SU-DHL-6 (cell line): ENCODE results near the gene RMDN3.

Experiments
- H2AFZ ChIP-seq: fragments of 200-600 bp; sonication (generic); 2 replicates; pipeline ENCODE4 v1.6.1; 2014; ENCODE audit warnings: low read depth, mild to moderate bottlenecking, moderate library complexity, mixed read lengths, antibody characterized with exemption, low read length; ENCODE audit not compliant: severe bottlenecking
- H3F3A ChIP-seq: fragments of 200-600 bp; shearing (Covaris generic); 2 replicates; pipeline ENCODE4 v1.6.0; 2016; ENCODE audit warnings: antibody characterized with exemption, mild to moderate bottlenecking; ENCODE audit not compliant: insufficient read depth
- H3K27ac ChIP-seq: fragments of 200-600 bp; sonication (generic); 2 replicates; pipeline ENCODE4 v1.5.1; 2016; ENCODE audit warnings: low read depth, mild to moderate bottlenecking, low read length, moderate library complexity, mixed read lengths
- H3K27me3 ChIP-seq: fragments of 200-600 bp; sonication (generic), shearing (Covaris generic); 2 replicates; pipeline ENCODE4 v1.6.0; 2014; ENCODE audit warnings: mild to moderate bottlenecking, low read length
- H3K36me3 ChIP-seq: fragments of 200-600 bp; sonication (generic); 2 replicates; pipeline ENCODE4 v1.6.1; 2014; ENCODE audit warnings: mild to moderate bottlenecking, low read length, mixed read lengths
- H3K4me2 ChIP-seq: fragments of 300-600, 200-600 bp; shearing (Covaris generic), sonication (generic); 2 replicates; pipeline ENCODE4 v1.6.0; 2014; ENCODE audit warnings: low read length, low read depth, mild to moderate bottlenecking; ENCODE audit not compliant: poor library complexity, severe bottlenecking
- H3K4me3 ChIP-seq: fragments of 200-600 bp; sonication (generic); 2 replicates; pipeline ENCODE4 v1.5.1; 2014; ENCODE audit warnings: antibody characterized with exemption, low read length, mild to moderate bottlenecking, mixed read lengths; ENCODE audit not compliant: insufficient read depth, poor library complexity, severe bottlenecking
- H3K79me2 ChIP-seq: fragments of 200-600 bp; sonication (generic); 2 replicates; pipeline ENCODE4 v1.6.1; 2014; ENCODE audit warnings: mild to moderate bottlenecking, low read length, moderate library complexity; ENCODE audit not compliant: insufficient read depth
- H3K9ac ChIP-seq: fragments of 200-600 bp; sonication (generic); 2 replicates; pipeline ENCODE4 v1.7.0; 2014; ENCODE audit warnings: mild to moderate bottlenecking, low read length
- H3K9me2 ChIP-seq: fragments of 200-600 bp; sonication (generic); replicated peaks from 2 replicates; pipeline ENCODE4 v1.6.1; 2014; ENCODE audit warnings: low read length; ENCODE audit not compliant: insufficient read depth
- H3K9me3 ChIP-seq: fragments of 200-600 bp; sonication (generic); 2 replicates; pipeline ENCODE4 v1.6.1; 2014; ENCODE audit warnings: low read length, mixed read lengths; ENCODE audit not compliant: insufficient read depth
- H4K20me1 ChIP-seq: fragments of 200-600 bp; sonication (generic); 2 replicates; pipeline ENCODE4 v1.6.1; 2014; ENCODE audit warnings: low read depth, mild to moderate bottlenecking, antibody characterized with exemption, low read length, moderate library complexity, mixed read lengths
- CTCF ChIP-seq: fragments of 200-600 bp; sonication (generic); IDR thresholded peaks from one replicate; pipeline ENCODE4 v1.5.1; 2017; ENCODE audit warnings: antibody characterized with exemption, mild to moderate bottlenecking, low read length, moderate library complexity; ENCODE audit not compliant: insufficient read depth, poor library complexity, severe bottlenecking
- EZH2phosphoT487 ChIP-seq: fragments of 200-600 bp; sonication (generic), shearing (Covaris generic); conservative IDR thresholded peaks from 2 replicates; pipeline ENCODE4 v1.6.1; 2018; ENCODE audit warnings: mild to moderate bottlenecking, antibody characterized with exemption, low read length, moderate library complexity, mixed read lengths

RMDN3 gene

DNA sequence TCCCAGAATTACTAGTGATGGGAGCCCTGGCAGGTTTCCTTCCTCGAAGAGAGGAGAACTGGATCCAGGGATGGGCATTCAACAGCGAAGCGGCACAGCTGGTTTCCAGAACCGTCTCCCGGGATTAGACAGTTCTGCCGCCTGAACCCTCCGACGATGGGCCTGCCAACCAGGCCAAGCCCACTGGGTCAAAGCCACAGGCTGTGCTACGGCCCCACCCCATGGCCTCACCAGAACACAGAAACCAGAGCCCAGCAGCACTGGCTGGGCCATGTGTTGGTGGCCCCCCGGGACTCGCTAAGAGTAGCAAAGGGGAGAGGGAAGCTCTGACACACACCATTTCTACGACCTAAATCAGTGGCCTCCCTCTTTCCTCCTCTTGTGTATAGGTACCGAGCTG lies 17.0 kb upstream of the RMDN3 start:
- TF ChIP-seq EZH2phosphoT487 = no peak
- no peak for TF ChIP-seq CTCF
- no peaks in the 10 kb centered on the region for H3K27me3 ChIP-seq
- H3K36me3 ChIP-seq = no peaks in the 10 kb centered on the region
- H3K9me2 ChIP-seq = no peaks in the 10 kb centered on the region
- peak overlapping the region; percentile 24; the same call in 1 of the 2 replicates for H3K27ac ChIP-seq
- H3F3A ChIP-seq = peaks cover 26% of the 10 kb centered on the region
- no peak overlapping the region for H3K9ac ChIP-seq
- H3K4me3 ChIP-seq = no peak overlapping the region
- no peaks in the 10 kb centered on the region for H3K79me2 ChIP-seq
- no peaks in the 10 kb centered on the region for H3K9me3 ChIP-seq
- no peak overlapping the region for H3K4me2 ChIP-seq
- H4K20me1 ChIP-seq = no peaks in the 10 kb centered on the region
- H2AFZ ChIP-seq = no peak overlapping the region

DNA sequence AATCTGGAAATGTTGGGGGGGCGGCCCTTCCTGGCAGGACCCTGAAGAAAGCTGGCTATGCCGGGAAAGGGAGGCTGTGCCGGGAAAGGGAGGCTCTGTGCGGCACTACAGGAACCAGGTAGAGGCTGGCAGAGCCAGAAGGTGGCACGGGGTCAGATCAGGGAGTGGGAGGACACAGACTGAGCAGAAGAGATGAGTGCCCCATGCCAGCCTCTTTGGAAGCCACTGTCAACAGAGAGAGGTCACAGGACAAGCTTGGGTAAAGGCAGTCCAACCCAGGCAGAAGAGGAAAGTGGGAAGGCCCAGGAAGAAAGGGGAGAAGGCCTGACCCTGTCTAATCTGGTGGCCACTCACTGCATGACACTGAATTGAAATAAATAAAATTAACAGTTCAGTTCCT lies 16.2 kb upstream of the RMDN3 start:
- no peaks in the 10 kb centered on the region for H3K79me2 ChIP-seq
- no peaks in the 10 kb centered on the region for H3K27me3 ChIP-seq
- no peak for TF ChIP-seq EZH2phosphoT487
- no peaks in the 10 kb centered on the region for H3K9me2 ChIP-seq
- H3F3A ChIP-seq = peaks cover 29% of the 10 kb centered on the region
- H4K20me1 ChIP-seq = no peaks in the 10 kb centered on the region
- H3K4me3 ChIP-seq = no peak overlapping the region
- H3K36me3 ChIP-seq = no peaks in the 10 kb centered on the region
- no peak overlapping the region for H3K4me2 ChIP-seq
- H2AFZ ChIP-seq = no peak overlapping the region
- no peaks in the 10 kb centered on the region for H3K9me3 ChIP-seq
- H3K9ac ChIP-seq = peak overlapping the region; percentile 59; the same call in 1 of the 2 replicates
- peak overlapping the region; percentile 97 for H3K27ac ChIP-seq

GRCh38 chr15:40770147-40770721 lies 15.2 kb upstream of the RMDN3 start:
- H3F3A ChIP-seq = peaks cover 37% of the 10 kb centered on the region

More at GRCh38 chr15:40770147-40770721, 15.2 kb upstream of the RMDN3 start:
- H3K9ac ChIP-seq = peak overlapping the region; percentile 59
- H3K36me3 ChIP-seq = no peaks in the 10 kb centered on the region
- H3K9me2 ChIP-seq = no peaks in the 10 kb centered on the region
- TF ChIP-seq EZH2phosphoT487 = no peak
- no peak for TF ChIP-seq CTCF
- peak overlapping the region; percentile 17 for H3K4me3 ChIP-seq
- H3K4me2 ChIP-seq = peak overlapping the region; percentile 62
- no peaks in the 10 kb centered on the region for H3K9me3 ChIP-seq
- peak overlapping the region; percentile 97 for H3K27ac ChIP-seq
- H4K20me1 ChIP-seq = no peaks in the 10 kb centered on the region
- H2AFZ ChIP-seq = no peak overlapping the region
- no peaks in the 10 kb centered on the region for H3K27me3 ChIP-seq
- H3K79me2 ChIP-seq = no peaks in the 10 kb centered on the region
